RWPE2 (cell line): ENCODE measurements around the gene SLC35F3.
A peak's percentile ranks its signal among the peaks of the same experiment; 100 is the strongest.
"Not testable (repeated sequence)": the region's sequence is repeated elsewhere in the genome, so short reads cannot be mapped to it uniquely, and the experiment has no call there.

ENCODE experiments used
- ATAC-seq: fragments of 200-7000 bp; cut with Tn5 transposase; 3 replicates; pipeline ENCODE4 v1.9.1; 2021; ENCODE audit warnings: low read depth
- DNase-seq: peaks from one replicate; pipeline ENCODE4 v3.0.0-alpha.2; 2020; ENCODE audit warnings: low spot score
- H3K27ac ChIP-seq: fragments of 450-650 bp; 2 replicates; pipeline ENCODE4 v1.5.1; 2017; ENCODE audit warnings: mild to moderate bottlenecking; ENCODE audit not compliant: poor library complexity, severe bottlenecking
- H3K27me3 ChIP-seq: fragments of 250-450 bp; sonication (Bioruptor Pico); 2 replicates; pipeline ENCODE4 v1.5.1; 2021; ENCODE audit warnings: mild to moderate bottlenecking, moderate library complexity; ENCODE audit not compliant: insufficient read depth, poor library complexity, severe bottlenecking
- H3K36me3 ChIP-seq: fragments of 250-450 bp; sonication (Bioruptor Pico); 2 replicates; pipeline ENCODE4 v1.5.1; 2020; ENCODE audit warnings: low read depth, mild to moderate bottlenecking, moderate library complexity
- H3K4me1 ChIP-seq: fragments of 250-450 bp; sonication (Bioruptor Pico); 2 replicates; pipeline ENCODE4 v1.5.1; 2021; ENCODE audit warnings: mild to moderate bottlenecking, moderate library complexity; ENCODE audit not compliant: insufficient read depth, poor library complexity, severe bottlenecking
- H3K4me3 ChIP-seq: fragments of 250-450 bp; sonication (Bioruptor Pico); 2 replicates; pipeline ENCODE4 v1.5.1; 2021; ENCODE audit warnings: mild to moderate bottlenecking, moderate library complexity; ENCODE audit not compliant: severe bottlenecking
- H3K9me3 ChIP-seq: fragments of 250-450 bp; sonication (Bioruptor Pico); 2 replicates; pipeline ENCODE4 v1.5.1; 2021; ENCODE audit warnings: mild to moderate bottlenecking, moderate library complexity; ENCODE audit not compliant: severe bottlenecking
- TF ChIP-seq, protein P1 (sequence below): fragments of 450-650 bp; IDR thresholded peaks from one replicate; pipeline ENCODE4 v1.5.1; 2017; ENCODE audit warnings: mild to moderate bottlenecking, moderate library complexity; ENCODE audit not compliant: poor library complexity, severe bottlenecking

The SLC35F3 gene

DNA sequence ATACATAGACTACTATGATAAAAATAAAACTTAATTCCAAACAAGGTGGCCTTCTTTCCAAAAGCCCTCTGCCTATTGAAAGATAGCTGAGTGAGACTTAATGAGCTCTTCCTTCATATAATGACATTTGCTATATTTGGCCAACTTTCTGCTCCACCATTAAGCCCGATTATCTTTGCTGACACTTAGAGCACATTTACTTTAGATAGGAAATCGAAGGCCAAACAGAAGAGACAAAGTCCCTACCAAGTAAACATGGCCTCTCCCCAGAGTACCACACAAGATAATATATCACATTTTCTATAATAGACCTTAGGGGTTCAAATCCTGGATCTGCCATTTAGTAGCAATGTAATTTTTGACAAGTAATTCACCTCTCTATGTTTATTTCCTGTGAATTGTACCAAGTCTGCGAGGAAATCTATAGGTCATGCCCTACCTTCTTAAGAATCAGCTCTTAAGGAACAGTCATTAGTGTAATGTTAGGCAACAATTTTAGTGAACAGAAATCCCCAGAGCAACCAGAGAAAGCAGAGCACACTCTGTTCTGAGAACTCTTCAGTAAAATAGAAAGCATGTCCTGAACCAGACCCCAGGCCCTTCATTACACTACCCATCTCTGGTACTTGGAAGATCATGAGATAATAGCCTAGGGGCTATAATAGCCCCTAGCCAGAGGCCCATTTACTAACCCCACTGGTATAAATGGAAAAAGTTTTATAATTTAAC is 451.5 kb downstream of the SLC35F3 start:
- TF ChIP-seq, protein P1, sequence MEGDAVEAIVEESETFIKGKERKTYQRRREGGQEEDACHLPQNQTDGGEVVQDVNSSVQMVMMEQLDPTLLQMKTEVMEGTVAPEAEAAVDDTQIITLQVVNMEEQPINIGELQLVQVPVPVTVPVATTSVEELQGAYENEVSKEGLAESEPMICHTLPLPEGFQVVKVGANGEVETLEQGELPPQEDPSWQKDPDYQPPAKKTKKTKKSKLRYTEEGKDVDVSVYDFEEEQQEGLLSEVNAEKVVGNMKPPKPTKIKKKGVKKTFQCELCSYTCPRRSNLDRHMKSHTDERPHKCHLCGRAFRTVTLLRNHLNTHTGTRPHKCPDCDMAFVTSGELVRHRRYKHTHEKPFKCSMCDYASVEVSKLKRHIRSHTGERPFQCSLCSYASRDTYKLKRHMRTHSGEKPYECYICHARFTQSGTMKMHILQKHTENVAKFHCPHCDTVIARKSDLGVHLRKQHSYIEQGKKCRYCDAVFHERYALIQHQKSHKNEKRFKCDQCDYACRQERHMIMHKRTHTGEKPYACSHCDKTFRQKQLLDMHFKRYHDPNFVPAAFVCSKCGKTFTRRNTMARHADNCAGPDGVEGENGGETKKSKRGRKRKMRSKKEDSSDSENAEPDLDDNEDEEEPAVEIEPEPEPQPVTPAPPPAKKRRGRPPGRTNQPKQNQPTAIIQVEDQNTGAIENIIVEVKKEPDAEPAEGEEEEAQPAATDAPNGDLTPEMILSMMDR: no peak
- H3K4me3 ChIP-seq: peak overlapping the region; percentile 67
- peak overlapping the region; percentile 39 for H3K27ac ChIP-seq

DNA sequence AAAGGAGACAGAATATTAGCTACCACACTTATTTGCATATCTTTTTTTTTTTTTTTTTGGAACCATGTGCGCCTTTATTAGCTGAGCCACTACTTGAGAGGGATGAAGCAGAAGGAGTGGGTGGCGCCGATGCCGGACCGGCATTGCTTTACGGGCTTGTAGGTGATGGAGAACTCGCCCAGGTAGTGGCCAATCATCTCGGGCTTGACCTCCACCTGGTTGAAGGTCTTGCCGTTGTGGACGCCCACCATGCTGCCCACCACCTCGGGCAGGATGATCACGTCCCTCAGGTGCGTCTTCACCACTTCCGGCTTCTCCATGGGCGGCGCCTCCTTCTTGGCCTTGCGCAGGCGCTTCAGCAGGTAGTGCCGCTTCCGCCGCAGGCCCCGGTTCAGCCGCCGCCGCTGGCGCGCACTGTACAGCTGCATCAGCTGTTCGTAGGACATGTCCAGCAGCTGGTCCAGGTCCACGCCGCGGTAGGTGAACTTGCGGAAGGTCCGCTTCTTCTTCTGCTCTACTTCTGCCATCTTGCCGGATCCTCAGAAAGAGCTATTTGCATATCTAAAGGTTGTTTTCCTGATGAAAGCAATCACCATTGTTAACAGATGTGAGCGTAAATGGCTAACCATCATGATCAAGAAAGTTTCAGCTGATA is 452.3 kb downstream of the SLC35F3 start:
- H3K27ac ChIP-seq: peak overlapping the region; percentile 39
- H3K36me3 ChIP-seq, H3K4me1 ChIP-seq, H3K9me3 ChIP-seq, H3K27me3 ChIP-seq: not testable (repeated sequence)
- H3K4me3 ChIP-seq: peak overlapping the region; percentile 67
- DNase-seq (peak; percentile 59), ATAC-seq (peak; percentile 96)

More for the DNA sequence above, 451.5 kb downstream of the SLC35F3 start:
- H3K27me3 ChIP-seq: no peaks in the 10 kb centered on the region
- H3K9me3 ChIP-seq: no peaks in the 10 kb centered on the region
- no peak for ATAC-seq
- no peaks in the 10 kb centered on the region for H3K4me1 ChIP-seq
- no peak for DNase-seq
- H3K36me3 ChIP-seq: no peaks in the 10 kb centered on the region

DNA sequence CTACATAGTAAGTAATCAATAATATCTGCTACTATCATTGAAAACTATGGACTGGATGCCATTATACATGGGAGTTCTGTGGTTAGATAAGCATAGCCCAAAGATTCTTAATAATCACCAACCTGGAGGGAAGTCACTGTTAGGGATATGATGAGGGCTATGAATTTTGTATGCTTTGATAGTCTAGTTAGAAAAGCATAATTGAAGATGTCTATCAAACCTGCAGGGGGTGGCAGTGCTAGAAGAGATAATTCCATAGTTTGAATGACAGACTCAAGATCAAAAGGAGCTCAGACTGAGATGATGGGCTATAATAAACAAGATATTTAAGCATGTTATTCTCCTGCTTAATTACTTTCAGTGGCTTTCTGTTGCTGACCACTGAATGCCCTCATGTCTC is 453.4 kb downstream of the SLC35F3 start:
- TF ChIP-seq, protein P1: no peak
- DNase-seq (no peak), ATAC-seq (no peak)
- H3K4me3 ChIP-seq: no peak overlapping the region
- H3K4me1 ChIP-seq: no peaks in the 10 kb centered on the region
- no peaks in the 10 kb centered on the region for H3K9me3 ChIP-seq
- H3K36me3 ChIP-seq: no peaks in the 10 kb centered on the region
- H3K27me3 ChIP-seq: no peaks in the 10 kb centered on the region
- no peak overlapping the region for H3K27ac ChIP-seq

DNA sequence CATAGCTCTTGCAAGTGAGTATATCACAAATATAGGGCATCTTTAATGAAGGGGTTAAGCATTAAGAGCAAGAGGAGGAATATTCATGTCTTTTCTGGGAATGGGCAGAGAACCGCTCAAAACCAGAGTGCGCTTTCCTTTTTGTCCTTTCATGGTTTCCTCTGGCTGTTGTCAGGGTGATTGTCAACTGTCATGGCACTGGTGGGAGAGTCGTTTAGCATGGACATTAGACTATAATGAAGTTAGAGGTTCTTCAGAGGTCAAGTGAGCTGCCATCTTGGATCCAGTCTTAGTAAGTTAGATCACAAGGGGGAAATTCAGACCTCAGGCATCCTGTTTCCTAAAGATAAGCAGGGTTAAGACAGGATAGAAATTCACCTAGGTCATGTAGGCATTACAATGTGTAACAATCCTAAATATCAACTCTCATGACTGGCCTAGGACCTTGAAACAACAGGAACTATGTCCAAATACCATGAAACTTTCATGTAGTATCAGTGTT is 456.7 kb downstream of the SLC35F3 start:
- H3K9me3 ChIP-seq: no peaks in the 10 kb centered on the region
- no peak overlapping the region for H3K4me3 ChIP-seq
- H3K27ac ChIP-seq: no peak overlapping the region
- TF ChIP-seq, protein P1: no peak
- ATAC-seq (no peak), DNase-seq (no peak)
- no peaks in the 10 kb centered on the region for H3K27me3 ChIP-seq
- H3K36me3 ChIP-seq: no peaks in the 10 kb centered on the region
- H3K4me1 ChIP-seq: no peaks in the 10 kb centered on the region

DNA sequence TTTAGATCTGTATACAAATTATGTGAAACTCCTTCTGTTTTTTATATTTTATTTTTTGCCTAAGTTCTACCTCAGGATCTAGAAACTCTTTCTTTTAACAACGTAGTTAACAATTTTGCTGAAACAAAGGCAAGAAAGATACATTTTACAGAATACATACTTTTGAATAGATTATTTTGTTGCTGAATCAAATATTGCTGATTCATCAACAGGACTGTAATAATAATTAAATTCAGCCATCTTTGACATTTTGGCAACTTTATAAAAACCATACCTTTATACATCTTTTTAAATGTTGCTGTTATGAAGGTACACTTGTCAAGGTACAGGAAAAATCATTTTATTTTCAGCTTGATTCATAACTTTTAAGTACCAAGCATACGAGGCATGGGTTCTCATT is 458.1 kb downstream of the SLC35F3 start:
- Histone ChIP-seq H3K4me3 (no peak overlapping the region), H3K36me3 (no peaks in the 10 kb centered on the region), H3K27ac (no peak overlapping the region), H3K27me3 (no peaks in the 10 kb centered on the region), H3K9me3 (no peaks in the 10 kb centered on the region), H3K4me1 (no peaks in the 10 kb centered on the region)
- TF ChIP-seq, protein P1: no peak
- DNase-seq: no peak
- ATAC-seq: no peak
